M059J (cell line): ENCODE data around the gene MSX2. TPM values are rescaled to one million over a fixed set of nuclear protein-coding genes. Genes with fewer than 3 reads are reported as not detected.

ENCODE experiments used
- DNase-seq: peaks from one replicate; pipeline ENCODE4 v3.0.0-alpha.2; 2012; ENCODE audit warnings: low read depth
- total RNA-seq: library from RNA; depleted of rRNA; stranded (reverse); fragments of >200 nt; shearing (Covaris generic); gene quantifications from 2 replicates; pipeline ENCODE4 v1.2.3, GENCODE V29; 2014

Gene MSX2
- total RNA-seq, 1 experiment from 2014 or later: not detected

DNA sequence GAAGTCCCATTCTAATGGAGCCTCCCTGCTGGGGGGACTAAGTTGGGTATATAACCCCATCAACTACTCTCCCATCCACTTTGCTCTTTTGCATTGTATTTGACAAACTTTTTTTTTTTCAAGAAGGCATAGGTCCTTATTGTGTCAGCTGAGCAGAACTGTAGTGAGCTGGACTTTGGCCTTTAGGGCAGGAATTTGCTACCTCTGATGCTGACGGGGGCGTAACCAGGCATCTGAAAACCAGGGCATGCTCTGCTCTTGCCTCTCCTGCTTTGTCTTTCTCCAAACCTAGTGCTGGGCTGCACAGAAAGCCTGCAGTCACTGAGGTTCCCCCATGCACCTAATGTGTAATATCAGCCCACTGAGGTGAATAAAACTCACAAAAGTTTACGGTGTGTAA, 49.0 kb downstream of the MSX2 start:
- DNase-seq: no peak

DNA sequence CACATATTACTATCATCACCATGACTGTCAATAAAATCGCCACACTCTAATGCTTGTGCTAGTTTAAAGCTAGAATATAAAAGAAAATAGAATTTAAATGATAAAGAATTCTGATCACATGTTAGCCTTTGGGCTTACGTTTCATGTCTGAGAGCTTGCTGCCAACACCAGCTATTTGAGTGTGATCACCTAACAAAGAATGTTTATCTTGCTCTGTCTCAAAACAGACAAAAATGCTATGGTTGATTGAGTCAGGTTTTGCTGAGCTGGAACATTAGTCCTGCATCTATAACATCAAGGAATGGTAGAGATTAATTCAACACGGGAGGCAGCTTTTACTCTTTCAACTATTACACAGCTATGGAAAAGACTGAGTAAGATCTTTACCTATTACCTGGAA, 50.7 kb downstream of the MSX2 start:
- DNase-seq: no peak

DNA sequence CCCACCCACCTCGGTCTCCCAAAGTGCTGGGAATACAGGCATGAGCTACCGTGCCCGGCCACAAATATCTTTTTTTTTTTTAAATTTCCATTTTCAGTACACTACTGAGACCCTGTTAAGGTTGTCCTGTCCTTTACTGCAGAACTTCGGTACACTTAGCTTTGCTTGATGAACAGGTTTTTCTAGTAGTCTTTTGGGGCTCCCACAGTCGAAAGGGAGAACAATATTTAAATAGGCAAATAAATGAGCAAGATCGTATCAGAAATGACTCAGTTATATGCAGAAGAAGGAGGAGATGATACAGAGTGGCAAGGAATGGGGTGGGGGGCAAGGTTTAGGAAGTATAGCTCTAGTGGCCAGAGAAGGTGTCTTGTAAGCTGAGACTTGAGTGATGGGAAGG, 52.7 kb downstream of the MSX2 start:
- DNase-seq: no peak

DNA sequence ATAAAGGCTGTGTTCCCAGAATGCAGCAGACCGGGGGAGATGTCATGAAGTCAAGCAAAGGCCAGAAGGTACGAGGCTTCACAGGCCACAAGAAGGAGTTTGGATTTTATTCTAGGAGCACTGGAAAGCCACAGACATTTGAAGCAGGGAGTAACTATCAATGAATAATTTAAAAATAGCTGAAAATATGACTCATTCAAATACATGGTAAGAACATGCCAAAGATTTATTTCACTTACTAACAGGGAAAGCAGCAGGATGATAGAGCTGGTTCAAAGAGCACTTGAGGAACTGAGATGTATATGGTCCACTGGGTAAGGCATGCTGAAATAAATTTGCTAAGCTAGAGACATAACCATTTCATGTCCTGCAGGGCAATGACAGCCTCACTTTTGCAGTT, 53.2 kb downstream of the MSX2 start:
- no peak for DNase-seq
